GM18868 (cell line): ENCODE results near the gene ATG4B.

Experiments
- ATAC-seq: cut with Tn5 transposase; IDR thresholded peaks from one replicate; pipeline ENCODE4 v1.9.1; 2021; ENCODE audit warnings: mild to moderate bottlenecking, moderate library complexity; ENCODE audit not compliant: unreplicated experiment

ATG4B gene

GRCh38 chr2:241637795-241638660 lies 535 bp downstream of the ATG4B start:
- peak; percentile 16 for ATAC-seq

DNA sequence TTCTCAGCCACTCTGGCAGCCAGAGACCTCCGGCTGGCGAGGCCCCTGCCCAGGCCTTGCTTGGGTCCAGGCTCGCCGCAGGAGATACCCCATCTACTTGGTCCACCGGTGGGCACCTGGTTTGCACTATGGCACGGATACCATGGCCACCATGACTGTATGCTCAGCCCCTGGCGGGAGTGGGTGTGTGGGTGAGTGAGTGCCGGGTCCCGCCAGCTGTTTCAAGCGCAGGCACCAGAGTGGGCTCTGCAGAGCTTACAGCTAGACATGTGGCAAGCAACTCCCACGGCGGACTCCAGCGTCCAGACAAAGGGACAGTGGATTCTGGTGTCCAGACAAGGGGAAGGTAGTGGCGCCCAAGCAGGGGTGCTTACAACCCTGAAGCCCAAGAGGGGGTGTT lies 1.4 kb downstream of the ATG4B start:
- no peak for ATAC-seq

DNA sequence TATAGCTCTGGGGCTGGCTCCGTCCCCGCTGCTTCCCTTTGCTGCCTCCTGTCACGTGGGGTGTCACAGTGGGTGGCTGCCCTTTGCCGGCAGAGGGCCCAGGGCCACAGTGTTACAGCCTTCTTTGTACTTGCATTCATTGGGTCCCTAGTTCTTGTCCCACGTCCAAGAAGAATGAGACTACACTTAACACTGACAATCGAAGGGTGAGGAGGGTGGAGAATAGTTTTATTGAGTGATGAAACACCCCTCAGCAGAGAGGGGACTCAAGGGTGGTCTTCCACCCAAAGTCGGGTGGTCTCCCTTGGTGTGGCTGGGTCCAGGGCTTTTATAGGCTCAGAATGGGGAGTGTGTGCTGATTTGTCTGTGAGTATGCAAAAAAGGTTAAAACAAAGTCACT lies 1.9 kb downstream of the ATG4B start:
- no peak for ATAC-seq

DNA sequence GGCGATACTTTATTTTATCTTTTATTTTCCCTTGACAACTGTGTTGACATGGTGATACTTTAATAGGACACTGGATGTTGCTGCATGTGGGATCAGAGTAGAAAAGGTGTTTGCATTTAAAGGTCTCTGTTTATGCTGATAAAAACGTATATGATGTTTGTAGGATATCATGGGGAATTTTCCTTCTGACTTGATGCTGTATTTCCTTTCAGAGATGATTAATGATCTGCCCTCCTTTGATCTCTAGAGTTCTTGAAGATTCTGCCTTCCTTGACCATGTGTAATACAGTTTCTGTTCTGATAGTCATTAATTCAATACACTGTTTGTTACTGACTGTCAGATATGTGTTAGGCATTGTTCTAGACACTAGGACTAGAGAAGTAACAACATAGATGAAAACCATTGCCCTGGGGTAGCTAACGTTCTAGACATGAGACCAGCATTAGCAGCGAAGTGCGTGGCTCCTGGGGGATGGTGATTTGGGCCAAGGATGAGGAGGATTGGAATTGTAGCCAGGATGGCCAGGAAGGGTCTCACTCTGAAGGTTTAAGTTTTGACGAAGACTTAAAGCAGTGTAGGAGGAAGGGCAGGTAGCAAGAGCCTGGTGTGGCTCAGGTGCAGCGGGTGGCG lies 2.8 kb downstream of the ATG4B start:
- no peak for ATAC-seq

DNA sequence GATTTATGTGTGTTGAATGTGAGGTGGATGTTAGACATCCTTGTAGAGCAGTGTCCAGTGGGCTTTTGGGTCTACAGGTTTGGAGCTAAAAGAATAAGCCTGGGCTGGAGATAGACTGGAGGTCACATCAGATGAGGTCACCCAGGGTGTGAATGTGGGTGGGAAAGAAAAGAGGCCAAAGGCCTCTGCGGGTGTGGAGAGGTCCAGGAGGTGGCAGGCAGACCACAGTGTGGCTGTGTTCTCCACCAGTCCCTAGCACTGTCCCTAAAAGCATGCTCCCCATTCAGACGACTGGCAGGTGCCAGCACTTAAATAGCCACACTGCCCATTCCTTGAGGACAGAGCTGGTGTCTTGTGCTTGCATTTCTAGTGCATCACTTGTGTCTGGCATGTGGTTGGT lies 4.1 kb downstream of the ATG4B start:
- ATAC-seq: no peak

DNA sequence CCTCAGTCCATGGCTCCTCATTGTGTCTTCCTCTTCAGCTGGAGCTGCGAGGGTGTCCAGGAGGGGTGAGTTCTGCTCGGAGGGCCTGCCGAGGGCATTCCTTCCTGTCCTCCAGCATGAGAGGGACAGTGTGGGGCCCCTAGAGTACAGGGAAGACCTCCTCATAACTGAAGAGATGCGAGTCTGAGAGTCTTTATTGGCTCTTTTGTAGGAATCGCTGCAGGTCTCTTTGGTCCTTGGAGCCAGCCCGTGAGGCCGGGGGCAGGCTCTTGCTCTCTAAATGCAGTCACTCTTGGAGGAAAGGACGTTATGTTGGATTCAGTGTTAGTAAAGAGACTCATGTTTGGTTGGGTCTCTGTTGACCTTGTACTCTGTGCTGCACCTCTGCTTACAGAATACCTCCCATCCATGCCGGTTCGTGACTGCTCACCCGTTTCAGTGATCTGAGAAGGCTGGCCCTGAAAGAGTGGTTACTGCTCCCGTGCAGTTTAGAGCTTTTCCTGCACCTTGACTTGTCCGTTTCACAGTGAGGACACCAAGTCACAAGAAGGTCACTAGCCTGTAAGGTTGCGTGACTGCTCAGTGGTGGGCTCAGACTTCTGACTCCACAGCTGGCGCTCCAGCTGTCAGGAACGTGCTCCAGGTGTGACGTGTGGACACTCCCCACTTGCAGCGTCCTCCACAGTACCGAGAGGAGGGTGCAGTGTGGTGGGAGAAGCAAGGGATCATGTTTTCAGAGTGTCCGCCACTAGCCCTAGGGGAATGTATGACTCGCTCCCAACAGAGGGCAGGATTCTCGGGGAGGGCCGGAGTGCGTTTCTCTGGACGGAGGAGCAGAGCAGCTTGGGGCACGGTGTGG lies 7.8 kb downstream of the ATG4B start:
- ATAC-seq: no peak

DNA sequence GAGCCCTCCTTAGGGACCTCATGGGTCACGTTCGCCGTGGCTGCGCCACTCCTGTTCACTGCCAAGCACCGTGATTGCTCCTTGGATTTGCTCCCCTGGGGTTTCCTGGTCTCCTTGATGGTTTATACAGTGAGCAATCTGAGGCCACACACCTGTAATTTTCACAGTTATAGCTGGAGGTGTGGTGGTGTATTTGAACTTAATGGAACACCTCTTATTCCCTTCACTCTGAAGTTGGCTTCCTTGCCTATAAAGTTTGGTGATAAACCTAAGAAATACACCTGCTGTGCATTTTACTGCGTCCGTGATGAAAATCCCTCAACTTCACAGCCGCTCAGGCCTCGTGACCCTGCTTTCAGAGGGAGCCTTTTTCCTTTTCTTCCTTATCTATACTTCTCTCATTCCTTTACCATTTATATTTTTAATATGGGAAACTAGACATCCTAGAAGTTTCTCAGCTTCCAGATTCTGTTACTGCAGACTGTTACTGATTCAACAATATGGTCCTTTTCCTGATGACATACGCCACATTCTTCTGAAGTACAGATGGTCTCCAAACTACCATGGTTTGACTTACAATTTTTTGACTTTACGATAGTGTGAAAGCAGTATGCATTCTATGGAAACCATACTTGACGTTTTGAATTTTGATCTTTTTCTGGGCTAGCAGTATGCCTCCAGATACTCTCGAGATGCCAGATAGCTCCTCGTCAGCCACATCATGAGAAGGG lies 8.6 kb downstream of the ATG4B start:
- no peak for ATAC-seq

GRCh38 chr2:241648453-241648852 lies 11.0 kb downstream of the ATG4B start:
- ATAC-seq: no peak

DNA sequence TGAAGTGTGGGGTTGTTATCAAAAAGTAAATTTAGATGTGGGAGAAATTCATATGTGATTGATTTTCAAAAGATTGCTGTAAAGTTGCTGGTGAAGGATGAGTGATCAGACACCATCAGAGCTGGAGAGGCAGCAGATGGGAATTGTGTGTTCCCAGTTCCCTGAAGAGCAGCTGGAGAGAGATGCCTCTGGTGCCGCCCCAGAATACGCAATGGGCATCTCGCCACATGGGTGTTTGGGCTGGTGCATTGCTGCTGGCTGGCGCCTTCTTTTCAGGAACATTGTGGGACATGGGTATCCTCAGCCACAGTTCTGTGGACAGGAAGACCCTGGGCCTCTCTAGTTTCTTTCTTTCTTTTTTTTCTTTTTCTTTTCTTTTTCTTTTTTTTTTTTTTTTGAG lies 11.9 kb downstream of the ATG4B start:
- ATAC-seq: no peak

- ATAC-seq: no peak
Measured at GRCh38 chr2:241649927-241650326, 12.4 kb downstream of the ATG4B start.

DNA sequence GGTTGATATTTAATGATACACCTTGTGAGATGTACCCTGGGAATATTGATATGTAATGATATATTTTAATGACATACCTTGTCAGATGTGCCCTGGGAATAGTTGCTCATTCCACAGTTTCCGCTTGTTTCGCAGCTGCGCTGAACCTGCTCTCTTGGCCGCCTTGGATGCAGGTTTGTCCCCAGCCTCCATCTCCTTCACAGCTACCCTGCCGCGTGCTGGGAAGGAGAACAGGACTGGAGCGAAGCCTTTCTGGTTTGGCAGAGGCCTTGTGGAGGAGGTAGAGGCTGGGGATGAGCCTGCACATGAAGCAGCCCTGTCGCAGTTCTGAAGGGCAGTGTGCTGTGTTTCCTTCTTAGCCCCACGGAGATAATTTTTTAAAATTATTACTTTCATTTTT lies 14.6 kb downstream of the ATG4B start:
- no peak for ATAC-seq

GRCh38 chr2:241652722-241653121 lies 15.2 kb downstream of the ATG4B start:
- ATAC-seq: no peak

- no peak for ATAC-seq
Measured at GRCh38 chr2:241653210-241653750, 15.8 kb downstream of the ATG4B start.

DNA sequence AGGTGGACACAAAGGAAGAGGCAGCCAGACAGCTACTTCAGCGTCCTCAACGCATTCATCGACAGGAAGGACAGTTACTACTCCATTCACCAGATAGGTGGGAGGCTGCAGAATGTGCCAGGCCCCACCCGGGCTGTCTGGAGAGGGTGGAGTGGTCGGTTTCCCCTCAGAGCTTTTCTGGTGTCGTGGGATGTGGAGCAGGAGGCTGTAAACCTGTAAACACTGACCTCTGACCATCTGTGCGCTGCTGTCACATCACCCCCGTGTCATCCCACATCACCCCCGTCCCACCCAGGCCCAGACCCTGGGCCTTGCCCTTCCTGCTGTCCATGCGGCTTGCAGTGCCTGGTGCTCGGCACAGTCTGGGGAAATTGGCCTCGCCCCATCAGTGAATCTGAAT lies 17.1 kb downstream of the ATG4B start:
- ATAC-seq: no peak

DNA sequence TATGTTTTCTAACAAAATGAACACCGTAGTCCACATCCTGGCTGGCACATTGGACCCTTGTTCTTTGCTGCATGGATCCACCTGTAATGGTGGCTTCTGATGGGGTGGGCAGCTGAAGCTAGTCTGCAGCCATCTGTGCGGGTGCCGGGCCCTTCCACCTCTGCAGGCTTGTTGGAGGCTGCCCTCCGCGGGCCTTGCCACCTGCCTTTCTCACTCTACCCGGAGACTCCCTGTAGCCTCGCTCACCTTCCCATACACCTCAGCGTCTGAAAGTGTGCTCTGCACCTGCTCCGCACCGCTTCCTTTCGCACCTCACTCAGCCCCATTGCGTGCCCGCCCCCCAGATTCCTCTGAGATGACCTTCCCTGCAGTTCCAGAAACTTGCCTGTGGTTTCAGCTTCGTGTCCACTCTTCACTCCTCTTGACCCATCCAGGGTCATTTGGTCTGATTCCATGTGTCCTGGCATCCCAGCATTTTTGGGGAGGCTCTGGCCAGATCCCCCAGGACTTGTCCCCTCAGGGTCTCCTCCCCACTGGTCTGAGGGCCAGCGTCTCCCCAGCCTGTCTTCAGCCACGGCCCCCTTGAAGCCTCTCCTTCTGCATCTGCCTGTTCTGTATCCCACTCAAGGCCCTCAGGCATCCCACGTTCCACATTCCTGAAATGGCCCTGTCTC lies 18.2 kb downstream of the ATG4B start:
- ATAC-seq: no peak

- ATAC-seq: no peak
Measured at GRCh38 chr2:241656190-241656741, 18.8 kb downstream of the ATG4B start.

GRCh38 chr2:241657786-241658254 lies 20.3 kb downstream of the ATG4B start:
- no peak for ATAC-seq

DNA sequence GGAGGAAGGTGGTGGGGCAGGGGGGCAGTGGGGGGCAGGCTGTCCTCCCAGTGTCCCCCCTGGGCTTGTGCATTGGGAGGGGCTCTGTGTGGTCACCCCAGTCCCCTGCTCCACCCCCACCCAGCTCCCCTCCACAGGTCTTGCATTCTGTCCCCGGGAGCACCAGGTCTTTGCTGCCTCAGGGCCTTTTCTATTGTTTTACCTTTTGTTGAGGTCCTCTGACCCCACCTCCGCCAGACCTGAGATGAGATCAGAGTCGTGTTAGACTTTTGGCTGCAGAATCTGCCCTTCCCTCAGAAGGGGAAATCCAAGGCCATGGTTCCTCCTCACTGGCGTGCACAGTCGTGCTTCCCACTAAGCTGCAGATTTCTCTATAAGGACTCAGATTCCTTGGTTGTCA lies 20.8 kb downstream of the ATG4B start:
- ATAC-seq: no peak

DNA sequence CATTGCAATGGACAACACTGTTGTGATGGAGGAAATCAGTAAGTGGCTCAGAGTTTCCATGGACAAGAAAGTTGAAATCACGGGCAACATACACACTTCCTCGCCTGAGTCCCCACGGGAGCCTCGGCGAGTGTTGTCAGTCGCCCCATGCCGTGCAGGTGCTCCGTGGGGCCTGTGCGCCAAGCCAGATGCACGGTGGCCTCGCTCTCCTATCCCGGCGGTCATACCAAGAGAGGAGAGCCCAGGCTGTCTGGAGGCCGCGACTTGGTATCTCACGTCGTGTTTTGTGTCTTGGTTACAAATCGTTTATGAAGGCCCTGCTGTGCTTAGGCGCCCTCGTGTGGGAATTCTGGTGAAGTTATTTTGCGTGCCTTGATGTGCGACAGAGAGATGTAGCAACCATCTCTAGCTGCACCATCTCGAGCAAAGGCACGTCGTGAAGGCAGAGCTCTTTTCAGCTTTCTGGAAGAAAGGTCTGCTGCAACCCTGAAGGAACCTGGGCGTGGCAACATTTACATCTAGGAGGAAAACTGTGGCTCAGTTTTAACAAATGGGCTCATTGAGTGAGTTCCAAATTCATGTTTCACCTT lies 21.8 kb downstream of the ATG4B start:
- ATAC-seq: no peak
